Stomach (tissue), 4 donors: Measurements from ENCODE around the gene CARF.
"Not testable (repeated sequence)": the region's sequence is repeated elsewhere in the genome, so short reads cannot be mapped to it uniquely, and the experiment has no call there.

Experiments used
- CTCF ChIP-seq, 7 experiments: fragments of 450-650 bp in 4 of 7; fragments of 200-600 bp in 3 of 7; sonication (generic) in 3 of 7; IDR thresholded peaks; one replicate each; pipeline ENCODE4 v1.5.1; 2016 to 2019; ENCODE audit warnings: antibody characterized with exemption in 7 of 7, control low read depth in 2 of 7, mild to moderate bottlenecking in 1 of 7
- EP300 ChIP-seq: sonication (generic); formaldehyde crosslinking; IDR thresholded peaks from one replicate; pipeline ENCODE4 v1.6.1; 2017; ENCODE audit warnings: antibody characterized with exemption
- POLR2A ChIP-seq, 4 donors: fragments of 450-650 bp; IDR thresholded peaks; one replicate each; pipeline ENCODE4 v1.6.1; 2016; ENCODE audit warnings: antibody characterized with exemption in 4 of 4, control low read depth in 2 of 4, mild to moderate bottlenecking in 1 of 4, moderate library complexity in 1 of 4
- POLR2AphosphoS5 ChIP-seq, 3 donors: sonication (generic); formaldehyde crosslinking; IDR thresholded peaks; one replicate each; pipeline ENCODE4 v1.6.1; 2016; ENCODE audit warnings: antibody characterized with exemption in 3 of 3

- not testable (repeated sequence) for TF ChIP-seq CTCF (IDR thresholded peaks at IDR 0.05); POLR2AphosphoS5 (IDR thresholded peaks at IDR 0.05); POLR2A (IDR thresholded peaks at IDR 0.05); EP300
Measured at GRCh38 chr2:202905507-202905906, 6.6 kb upstream of the CARF start.
